ENCODE data around the gene LRRC31.

- TF ChIP-seq CTCF (IDR thresholded peaks at IDR 0.05; ENCODE audit: low read depth, low read length, missing input control) (no peak), EGR1 (IDR thresholded peaks at IDR 0.05; ENCODE audit: low read depth in 2 of 2) (no peak), REST (IDR thresholded peaks at IDR 0.05) (no peak), SP1 (IDR thresholded peaks at IDR 0.05) (no peak), HNF4G (IDR thresholded peaks at IDR 0.05) (no peak), MAX (IDR thresholded peaks at IDR 0.05) (no peak), ATF3 (IDR thresholded peaks at IDR 0.05) (no peak), RAD21 (IDR thresholded peaks at IDR 0.05) (no peak)
Observed at GRCh38 chr3:169913323-169913722, 43.6 kb upstream of the LRRC31 start.
